ENCODE results near the gene ZBTB49. TPM values are rescaled to one million over a fixed set of nuclear protein-coding genes. Genes with fewer than 3 reads are reported as not detected.

Gene ZBTB49
- total and polyA plus RNA-seq, 2 of the 13 experiments (the other 11 are each of a cell fraction or from before 2014, with no cell fraction given) = 3.3 to 4.3 TPM

DNA sequence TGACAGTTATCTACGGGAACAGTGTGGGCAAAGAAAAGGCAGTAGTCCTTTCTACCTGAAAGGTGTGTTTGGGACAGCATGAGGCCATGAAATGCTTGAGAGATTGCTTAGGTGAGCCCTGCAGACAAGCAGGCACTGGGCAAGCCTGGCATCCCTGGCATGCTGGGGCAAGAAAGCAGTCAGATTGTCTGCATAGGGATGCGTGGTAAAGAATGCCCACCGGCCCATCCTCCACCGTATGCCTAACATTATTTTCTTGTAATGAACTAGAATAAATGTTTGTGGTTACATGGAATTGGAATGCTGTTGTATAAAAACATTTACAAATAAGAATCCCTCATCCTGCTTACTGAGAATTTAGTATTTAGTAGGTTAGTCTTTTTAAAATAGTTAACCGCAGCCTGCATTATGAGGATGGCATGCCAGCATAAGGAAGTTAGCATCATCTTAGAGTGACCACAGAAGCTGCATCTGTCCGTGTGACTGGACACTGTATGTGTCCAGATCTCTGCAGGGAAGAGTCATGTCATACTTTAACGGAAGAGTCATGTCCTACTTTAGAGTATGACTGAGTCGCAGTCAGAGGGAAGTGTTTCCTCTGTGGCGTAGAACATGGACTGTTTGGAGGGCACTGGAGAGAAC lies 18.9 kb downstream of the ZBTB49 start (continued):
- TF ChIP-seq ZBTB4 (CRISPR knock-in tag; IDR thresholded peaks at IDR 0.05; ENCODE audit: borderline replicate concordance) = no peak

DNA sequence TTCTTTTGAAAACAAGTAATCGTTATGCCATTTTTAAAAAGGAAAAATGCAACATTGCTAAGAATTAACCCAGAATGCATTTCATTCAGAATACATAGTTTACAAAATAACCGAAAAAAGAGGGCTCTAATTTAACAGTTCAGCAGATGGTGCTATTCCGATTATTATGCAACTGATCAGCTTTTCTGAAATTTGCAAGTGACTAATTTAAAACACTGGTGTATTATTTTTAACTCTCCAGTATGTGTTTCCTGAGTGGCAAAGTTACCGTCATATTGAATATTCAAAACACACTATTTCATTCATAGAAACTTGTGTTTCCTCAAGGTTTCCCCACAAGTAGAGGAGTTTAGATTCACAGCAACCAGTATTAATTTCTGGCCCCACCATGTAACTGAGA lies 21.1 kb downstream of the ZBTB49 start:
- intact Hi-C loops (cut with micrococcal nuclease; ENCODE audit: unreplicated experiment) (no loop called here), in situ Hi-C loops (cut with HindIII; ENCODE audit: extremely low pct_ligation_motif_present, low pct_unique_long_range_greater_than_20kb) (no loop called here)
- BruUV-seq (replicated peaks) = no TSS peak
- no peak overlapping the region for H3K9ac ChIP-seq (ENCODE audit: insufficient read depth, low read depth, low read length)
- no peaks in the 10 kb centered on the region for H3K4me1 ChIP-seq (ENCODE audit: insufficient read depth, low read length)
- no peak overlapping the region for H3K4me3 ChIP-seq (replicated peaks in 1 of 3; ENCODE audit: insufficient read depth in 1 of 3, low read depth in 2 of 3, low read length in 3 of 3)
- peaks cover 7 to 22% of the 10 kb centered on the region in 2 experiments; a peak in 4 of 5 replicates for H3K36me3 ChIP-seq (replicated peaks in 1 of 2; ENCODE audit: control insufficient read depth in 1 of 2, insufficient read depth in 2 of 2, low read length in 2 of 2)
- no peak for DNase-seq (ENCODE audit: low spot score)
- 97% methylated on average over 4 of the region's 4 CpGs for WGBS (ENCODE audit: low lambda C conversion rate)
- no peak overlapping the region for H3K4me2 ChIP-seq (ENCODE audit: low read depth, low read length)
- FAIRE-seq = no peak
- H3K79me2 ChIP-seq (ENCODE audit: insufficient read depth, low read length) = no peaks in the 10 kb centered on the region
- no peak overlapping the region for H2AFZ ChIP-seq (ENCODE audit: low read length)
- POLR2A ChIA-PET = no interaction called here
- CTCF ChIA-PET (ENCODE audit: low intra/inter-chr PET ratio, low total read pairs) = no interaction called here
- H3K27ac ChIP-seq (ENCODE audit: extremely low read length, insufficient read depth, low read length) = no peak overlapping the region
- no peak for ATAC-seq
- no peaks in the 10 kb centered on the region for H3K27me3 ChIP-seq (ENCODE audit: control insufficient read depth in 1 of 2, insufficient read depth in 2 of 2, low read length in 2 of 2)
- no peaks in the 10 kb centered on the region for H3K9me3 ChIP-seq (ENCODE audit: low read length)
- no peaks in the 10 kb centered on the region for H4K20me1 ChIP-seq (ENCODE audit: insufficient read depth, low read length)
- no peak for TF ChIP-seq MZF1 (CRISPR knock-in tag; IDR thresholded peaks at IDR 0.05; ENCODE audit: borderline replicate concordance)
- TF ChIP-seq NR1H2 (CRISPR knock-in tag; IDR thresholded peaks at IDR 0.05; ENCODE audit: borderline replicate concordance, low read depth) = no peak
- TF ChIP-seq, protein P1, sequence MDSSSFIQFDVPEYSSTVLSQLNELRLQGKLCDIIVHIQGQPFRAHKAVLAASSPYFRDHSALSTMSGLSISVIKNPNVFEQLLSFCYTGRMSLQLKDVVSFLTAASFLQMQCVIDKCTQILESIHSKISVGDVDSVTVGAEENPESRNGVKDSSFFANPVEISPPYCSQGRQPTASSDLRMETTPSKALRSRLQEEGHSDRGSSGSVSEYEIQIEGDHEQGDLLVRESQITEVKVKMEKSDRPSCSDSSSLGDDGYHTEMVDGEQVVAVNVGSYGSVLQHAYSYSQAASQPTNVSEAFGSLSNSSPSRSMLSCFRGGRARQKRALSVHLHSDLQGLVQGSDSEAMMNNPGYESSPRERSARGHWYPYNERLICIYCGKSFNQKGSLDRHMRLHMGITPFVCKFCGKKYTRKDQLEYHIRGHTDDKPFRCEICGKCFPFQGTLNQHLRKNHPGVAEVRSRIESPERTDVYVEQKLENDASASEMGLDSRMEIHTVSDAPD (CRISPR knock-in tag; IDR thresholded peaks at IDR 0.05) = no peak
- TF ChIP-seq GMEB1 (CRISPR knock-in tag; IDR thresholded peaks at IDR 0.05; ENCODE audit: borderline replicate concordance) = no peak
- TF ChIP-seq ZNF281 (CRISPR knock-in tag; IDR thresholded peaks at IDR 0.05; ENCODE audit: borderline replicate concordance) = no peak
- no peak for TF ChIP-seq ZKSCAN1 (IDR thresholded peaks at IDR 0.05; ENCODE audit: low read length)
- TF ChIP-seq, protein P2, sequence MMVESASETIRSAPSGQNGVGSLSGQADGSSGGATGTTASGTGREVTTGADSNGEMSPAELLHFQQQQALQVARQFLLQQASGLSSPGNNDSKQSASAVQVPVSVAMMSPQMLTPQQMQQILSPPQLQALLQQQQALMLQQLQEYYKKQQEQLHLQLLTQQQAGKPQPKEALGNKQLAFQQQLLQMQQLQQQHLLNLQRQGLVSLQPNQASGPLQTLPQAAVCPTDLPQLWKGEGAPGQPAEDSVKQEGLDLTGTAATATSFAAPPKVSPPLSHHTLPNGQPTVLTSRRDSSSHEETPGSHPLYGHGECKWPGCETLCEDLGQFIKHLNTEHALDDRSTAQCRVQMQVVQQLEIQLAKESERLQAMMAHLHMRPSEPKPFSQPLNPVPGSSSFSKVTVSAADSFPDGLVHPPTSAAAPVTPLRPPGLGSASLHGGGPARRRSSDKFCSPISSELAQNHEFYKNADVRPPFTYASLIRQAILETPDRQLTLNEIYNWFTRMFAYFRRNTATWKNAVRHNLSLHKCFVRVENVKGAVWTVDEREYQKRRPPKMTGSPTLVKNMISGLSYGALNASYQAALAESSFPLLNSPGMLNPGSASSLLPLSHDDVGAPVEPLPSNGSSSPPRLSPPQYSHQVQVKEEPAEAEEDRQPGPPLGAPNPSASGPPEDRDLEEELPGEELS (CRISPR knock-in tag; IDR thresholded peaks at IDR 0.05) = no peak
- TF ChIP-seq NR2F2 (IDR thresholded peaks at IDR 0.05; ENCODE audit: borderline replicate concordance, low read depth) = no peak
- TF ChIP-seq ZNF850 (CRISPR knock-in tag; conservative IDR thresholded peaks at IDR 0.05) = no peak
